Osteoblast (primary cell): ENCODE data around the gene TENM4. TPM values are rescaled to one million over a fixed set of nuclear protein-coding genes. Genes with fewer than 3 reads are reported as not detected.
A peak's percentile ranks its signal among the peaks of the same experiment; 100 is the strongest.

Experiments
- DNase-seq: peaks from one replicate; pipeline ENCODE4 v3.0.0; 2011; ENCODE audit warnings: low spot score, mixed read lengths; ENCODE audit not compliant: insufficient read length; ENCODE audit errors: missing footprints
- H2AFZ ChIP-seq: 2 replicates; pipeline ENCODE4 v1.6.0; 2011; ENCODE audit warnings: mild to moderate bottlenecking, low read length
- H3K27ac ChIP-seq: 2 replicates; pipeline ENCODE4 v1.5.1; 2011; ENCODE audit warnings: mild to moderate bottlenecking, low read depth, low read length, moderate library complexity
- H3K27me3 ChIP-seq: 2 replicates; pipeline ENCODE4 v1.6.0; 2012; ENCODE audit warnings: mild to moderate bottlenecking, control low read depth, inconsistent platforms, low read length, moderate library complexity; ENCODE audit not compliant: insufficient read depth
- H3K36me3 ChIP-seq: 2 replicates; pipeline ENCODE4 v1.5.1; 2011; ENCODE audit warnings: mild to moderate bottlenecking, low read length, control low read depth, moderate library complexity; ENCODE audit not compliant: insufficient read depth
- H3K4me1 ChIP-seq: 2 replicates; pipeline ENCODE4 v1.5.1; 2011; ENCODE audit warnings: mild to moderate bottlenecking, low read length, control low read depth, moderate library complexity; ENCODE audit not compliant: insufficient read depth
- H3K4me2 ChIP-seq: 2 replicates; pipeline ENCODE4 v1.6.0; 2011; ENCODE audit warnings: mild to moderate bottlenecking, low read length; ENCODE audit not compliant: insufficient read depth
- H3K4me3 ChIP-seq: fragments of 200-600 bp; sonication (generic); 3 replicates; pipeline ENCODE4 v1.5.1; 2012; ENCODE audit warnings: mild to moderate bottlenecking, low read length, inconsistent platforms; ENCODE audit not compliant: insufficient read depth
- H3K79me2 ChIP-seq: 2 replicates; pipeline ENCODE4 v1.6.0; 2012; ENCODE audit warnings: mild to moderate bottlenecking, low read length, control low read depth, inconsistent platforms; ENCODE audit not compliant: insufficient read depth
- H3K9me3 ChIP-seq: 2 replicates; pipeline ENCODE4 v1.5.1; 2011; ENCODE audit warnings: low read depth, low read length, control low read depth
- H4K20me1 ChIP-seq: 2 replicates; pipeline ENCODE4 v1.6.0; 2012; ENCODE audit warnings: mild to moderate bottlenecking, low read length, control low read depth; ENCODE audit not compliant: insufficient read depth
- CTCF ChIP-seq: IDR thresholded peaks from 2 replicates; pipeline ENCODE4 v1.5.1; 2011; ENCODE audit warnings: mild to moderate bottlenecking, low read depth, low read length, moderate library complexity; ENCODE audit errors: extremely low read depth
- total RNA-seq: library from RNA; depleted of rRNA; stranded (reverse); fragments of >200 nt; gene quantifications from 2 replicates; pipeline ENCODE4 v1.2.3, GENCODE V29; 2012

The TENM4 gene
- total RNA-seq, 1 donor, result 63.3 TPM

GRCh38 chr11:78961247-78961646 is 479.6 kb downstream of the TENM4 start:
- no peak overlapping the region for H3K4me2 ChIP-seq
- H4K20me1 ChIP-seq, result no peaks in the 10 kb centered on the region
- H3K4me3 ChIP-seq, result no peak overlapping the region
- H3K36me3 ChIP-seq, result no peaks in the 10 kb centered on the region
- no peak overlapping the region for H2AFZ ChIP-seq
- H3K27ac ChIP-seq, result no peak overlapping the region
- H3K79me2 ChIP-seq, result no peaks in the 10 kb centered on the region
- H3K27me3 ChIP-seq, result no peaks in the 10 kb centered on the region
- no peaks in the 10 kb centered on the region for H3K9me3 ChIP-seq
- peak; percentile 48 for TF ChIP-seq CTCF
- H3K4me1 ChIP-seq, result peaks cover 16% of the 10 kb centered on the region
- DNase-seq, result peak; percentile 88

GRCh38 chr11:78958444-78958843 is 482.4 kb downstream of the TENM4 start:
- Histone ChIP-seq H3K9me3 (no peaks in the 10 kb centered on the region), H2AFZ (peak overlapping the region; percentile 54), H3K27me3 (no peaks in the 10 kb centered on the region), H4K20me1 (no peaks in the 10 kb centered on the region), H3K79me2 (no peaks in the 10 kb centered on the region), H3K4me3 (no peak overlapping the region), H3K4me2 (no peak overlapping the region), H3K27ac (peak overlapping the region; percentile 86), H3K4me1 (peaks cover 16% of the 10 kb centered on the region), H3K36me3 (no peaks in the 10 kb centered on the region)
- DNase-seq, result peak; percentile 81
- TF ChIP-seq CTCF, result no peak

- no peaks in the 10 kb centered on the region for H3K36me3 ChIP-seq
- no peak overlapping the region for H3K4me2 ChIP-seq
- no peak overlapping the region for H3K4me3 ChIP-seq
- H3K27ac ChIP-seq, result peak overlapping the region; percentile 86
- H3K79me2 ChIP-seq, result no peaks in the 10 kb centered on the region
- H4K20me1 ChIP-seq, result no peaks in the 10 kb centered on the region
- peak; percentile 92 for DNase-seq
- H3K4me1 ChIP-seq, result peaks cover 16% of the 10 kb centered on the region
- H2AFZ ChIP-seq, result peak overlapping the region; percentile 66
- H3K9me3 ChIP-seq, result no peaks in the 10 kb centered on the region
- no peaks in the 10 kb centered on the region for H3K27me3 ChIP-seq
- no peak for TF ChIP-seq CTCF
These were observed 483.2 kb downstream of the TENM4 start for GRCh38 chr11:78957476-78958245.

GRCh38 chr11:78954696-78955095 is 486.1 kb downstream of the TENM4 start:
- H3K4me1 ChIP-seq, result peaks cover 16% of the 10 kb centered on the region
- H3K27me3 ChIP-seq, result no peaks in the 10 kb centered on the region
- DNase-seq, result no peak

More at GRCh38 chr11:78954696-78955095, 486.1 kb downstream of the TENM4 start:
- H3K79me2 ChIP-seq, result no peaks in the 10 kb centered on the region
- H2AFZ ChIP-seq, result no peak overlapping the region
- no peak for TF ChIP-seq CTCF
- H3K27ac ChIP-seq, result no peak overlapping the region
- no peak overlapping the region for H3K4me2 ChIP-seq
- H3K9me3 ChIP-seq, result no peaks in the 10 kb centered on the region
- no peak overlapping the region for H3K4me3 ChIP-seq
- H3K36me3 ChIP-seq, result no peaks in the 10 kb centered on the region
- H4K20me1 ChIP-seq, result no peaks in the 10 kb centered on the region
